Trophoblast cell (in vitro differentiated cells and primary cell): ENCODE results near the gene CISD3.

ENCODE experiments used
- DNase-seq, 2 donors: peaks; one replicate each; pipeline ENCODE4 v3.0.0-alpha.2; 2016
- H2AFZ ChIP-seq: 2 replicates; pipeline ENCODE4 v1.6.1; 2013; ENCODE audit warnings: low read length, moderate library complexity, mild to moderate bottlenecking; ENCODE audit not compliant: insufficient read depth, poor library complexity
- H2AK5ac ChIP-seq: 2 replicates; pipeline ENCODE4 v1.6.1; 2013; ENCODE audit warnings: mild to moderate bottlenecking, low read length
- H2BK120ac ChIP-seq: 2 replicates; pipeline ENCODE4 v1.6.1; 2013; ENCODE audit warnings: low read length, mild to moderate bottlenecking, moderate library complexity; ENCODE audit not compliant: insufficient read depth, poor library complexity
- H2BK12ac ChIP-seq: 2 replicates; pipeline ENCODE4 v1.6.1; 2013; ENCODE audit warnings: mild to moderate bottlenecking, low read length, moderate library complexity
- H2BK5ac ChIP-seq: 2 replicates; pipeline ENCODE4 v1.6.1; 2013; ENCODE audit warnings: low read length, low read depth, moderate library complexity, mild to moderate bottlenecking; ENCODE audit not compliant: poor library complexity
- H3K14ac ChIP-seq: 2 replicates; pipeline ENCODE4 v1.6.1; 2013; ENCODE audit warnings: mild to moderate bottlenecking, low read length
- H3K18ac ChIP-seq: 2 replicates; pipeline ENCODE4 v1.6.1; 2013; ENCODE audit warnings: mild to moderate bottlenecking, low read length
- H3K23ac ChIP-seq: 2 replicates; pipeline ENCODE4 v1.6.1; 2013; ENCODE audit warnings: low read length
- H3K27ac ChIP-seq: 2 replicates; pipeline ENCODE4 v1.5.1; 2013; ENCODE audit warnings: low read depth, mild to moderate bottlenecking, inconsistent platforms, low read length, moderate library complexity
- H3K27me3 ChIP-seq: 2 replicates; pipeline ENCODE4 v1.6.1; 2013; ENCODE audit warnings: inconsistent platforms, mild to moderate bottlenecking, low read length, moderate library complexity; ENCODE audit not compliant: insufficient read depth
- H3K36me3 ChIP-seq, 2 experiments: 1 replicate in 1 of 2; 2 replicates in 1 of 2; pipeline ENCODE4 v1.6.1; 2013; ENCODE audit warnings: low read length in 2 of 2, mild to moderate bottlenecking in 2 of 2, moderate library complexity in 1 of 2; ENCODE audit not compliant: insufficient read depth in 2 of 2, control insufficient read depth in 1 of 2
- H3K4ac ChIP-seq: 2 replicates; pipeline ENCODE4 v1.6.1; 2013; ENCODE audit warnings: low read depth, mild to moderate bottlenecking, low read length, moderate library complexity
- H3K4me1 ChIP-seq, 2 experiments: 1 replicate in 1 of 2; 2 replicates in 1 of 2; pipeline ENCODE4 v1.6.1; 2013; ENCODE audit warnings: low read length in 2 of 2, mild to moderate bottlenecking in 2 of 2, moderate library complexity in 1 of 2; ENCODE audit not compliant: insufficient read depth in 2 of 2, control insufficient read depth in 1 of 2
- H3K4me2 ChIP-seq: 2 replicates; pipeline ENCODE4 v1.6.1; 2013; ENCODE audit warnings: inconsistent platforms, mild to moderate bottlenecking, low read length, moderate library complexity
- H3K4me3 ChIP-seq: 2 replicates; pipeline ENCODE4 v1.5.1; 2013; ENCODE audit warnings: mild to moderate bottlenecking, low read depth, low read length, inconsistent platforms
- H3K79me1 ChIP-seq: one replicate; pipeline ENCODE4 v1.6.1; 2013; ENCODE audit warnings: low read length
- H3K79me2 ChIP-seq: 2 replicates; pipeline ENCODE4 v1.6.1; 2013; ENCODE audit warnings: low read length, mild to moderate bottlenecking; ENCODE audit not compliant: control insufficient read depth, insufficient read depth, poor library complexity
- H3K9ac ChIP-seq: 2 replicates; pipeline ENCODE4 v1.6.1; 2013; ENCODE audit warnings: mild to moderate bottlenecking, low read length
- H3K9me3 ChIP-seq: 2 replicates; pipeline ENCODE4 v1.6.1; 2013; ENCODE audit warnings: low read depth, mild to moderate bottlenecking, control low read depth, inconsistent platforms, low read length; ENCODE audit not compliant: insufficient read depth
- H4K12ac ChIP-seq: 2 replicates; pipeline ENCODE4 v1.6.1; 2013; ENCODE audit warnings: low read depth, mild to moderate bottlenecking, low read length, moderate library complexity
- H4K8ac ChIP-seq: 2 replicates; pipeline ENCODE4 v1.6.1; 2013; ENCODE audit warnings: low read depth, mild to moderate bottlenecking, low read length, moderate library complexity
- H4K91ac ChIP-seq: one replicate; pipeline ENCODE4 v1.6.1; 2013; ENCODE audit warnings: low read depth, mild to moderate bottlenecking, low read length, moderate library complexity
- WGBS: extraction: QIAGEN DNeasy Blood & Tissue Kit; methylation state at CpG from one replicate; pipeline ENCODE4 v1.1.7; 2013; ENCODE audit warnings: missing lambda C conversion rate; ENCODE audit not compliant: insufficient read length, insufficient coverage; ENCODE audit errors: extremely low coverage; 5-methylcytosine and 5-hydroxymethylcytosine counted together

CISD3 gene

DNA sequence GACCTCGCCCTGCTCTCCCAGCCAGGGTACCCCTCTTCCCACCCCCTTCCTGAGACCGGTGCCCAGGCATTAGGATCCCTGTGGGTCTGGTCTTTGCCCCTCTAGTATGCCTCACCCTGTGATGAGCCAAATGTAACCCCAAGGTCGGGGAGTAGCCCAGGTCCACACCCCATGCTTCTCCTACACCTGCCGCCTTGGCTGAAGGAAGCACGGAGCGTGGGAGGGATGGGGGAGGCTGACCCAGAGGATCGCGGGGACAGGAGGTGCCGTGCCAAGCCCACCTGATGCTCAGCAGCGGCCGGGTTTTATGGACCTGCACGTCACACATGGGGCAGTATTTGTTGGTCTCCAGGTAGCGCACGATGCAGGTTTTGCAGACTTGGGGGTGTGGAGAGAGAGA, 9.2 kb downstream of the CISD3 start:
- Histone ChIP-seq H4K8ac (no peak overlapping the region), H3K4me1 (peaks cover 0 to 2% of the 10 kb centered on the region in 2 experiments), H3K27me3 (no peaks in the 10 kb centered on the region), H3K4ac (no peak overlapping the region), H3K18ac (no peak overlapping the region), H2BK120ac (no peak overlapping the region), H3K9me3 (no peaks in the 10 kb centered on the region), H2BK5ac (no peak overlapping the region), H3K79me2 (peaks cover 6% of the 10 kb centered on the region), H2AFZ (no peak overlapping the region), H4K91ac (no peak overlapping the region), H3K79me1 (no peaks in the 10 kb centered on the region), H3K4me2 (no peak overlapping the region), H2BK12ac (no peak overlapping the region), H3K27ac (no peak overlapping the region), H3K4me3 (no peak overlapping the region), H3K23ac (no peak overlapping the region), H3K9ac (no peak overlapping the region), H3K14ac (no peak overlapping the region), H4K12ac (no peak overlapping the region), H3K36me3 (peaks cover 62% of the 10 kb centered on the region in 2 experiments), H2AK5ac (no peak overlapping the region)
- WGBS: no CpG with 5 or more reads among the region's 14 CpGs
- DNase-seq: no peak

DNA sequence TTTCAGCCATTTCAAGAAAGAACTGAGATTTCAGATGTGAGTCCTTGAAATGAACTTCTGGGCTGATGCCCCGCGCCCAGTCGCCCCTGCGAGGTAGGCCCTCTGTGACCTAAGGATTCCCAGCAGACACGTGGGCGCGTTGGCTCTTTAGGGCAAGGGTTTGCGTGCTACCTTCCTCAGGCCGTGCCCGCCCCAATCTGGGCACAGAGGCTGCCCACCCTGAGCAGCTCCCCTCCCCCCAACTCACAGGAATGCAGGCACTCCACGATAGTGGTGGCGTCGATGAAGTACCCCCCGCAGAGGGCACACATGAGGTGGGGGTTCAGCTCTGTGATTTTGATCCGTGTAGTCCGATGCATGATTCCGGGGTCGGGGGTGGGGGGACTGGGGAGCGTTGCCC, 9.9 kb downstream of the CISD3 start:
- H3K4me3 ChIP-seq: no peak overlapping the region
- peaks cover 0 to 2% of the 10 kb centered on the region in 2 experiments for H3K4me1 ChIP-seq
- H4K91ac ChIP-seq: no peak overlapping the region
- H2BK120ac ChIP-seq: no peak overlapping the region
- H3K9me3 ChIP-seq: no peaks in the 10 kb centered on the region
- peaks cover 61 to 63% of the 10 kb centered on the region in 2 experiments for H3K36me3 ChIP-seq
- H4K12ac ChIP-seq: no peak overlapping the region
- no peak overlapping the region for H3K14ac ChIP-seq
- peaks cover 6% of the 10 kb centered on the region for H3K79me2 ChIP-seq
- H3K23ac ChIP-seq: no peak overlapping the region
- H4K8ac ChIP-seq: no peak overlapping the region
- WGBS: no CpG with 5 or more reads among the region's 19 CpGs
- no peaks in the 10 kb centered on the region for H3K79me1 ChIP-seq
- no peak overlapping the region for H3K18ac ChIP-seq
- no peak overlapping the region for H2AFZ ChIP-seq
- H3K4ac ChIP-seq: no peak overlapping the region
- no peak overlapping the region for H3K9ac ChIP-seq
- no peak overlapping the region for H2BK5ac ChIP-seq
- DNase-seq: no peak
- no peak overlapping the region for H2AK5ac ChIP-seq
- no peak overlapping the region for H3K27ac ChIP-seq
- H2BK12ac ChIP-seq: no peak overlapping the region
- no peak overlapping the region for H3K4me2 ChIP-seq
- H3K27me3 ChIP-seq: no peaks in the 10 kb centered on the region

- Histone ChIP-seq H2BK120ac (no peak overlapping the region), H2AFZ (no peak overlapping the region), H3K23ac (no peak overlapping the region), H3K4me3 (no peak overlapping the region), H2BK5ac (no peak overlapping the region), H4K8ac (no peak overlapping the region), H2AK5ac (no peak overlapping the region), H3K18ac (no peak overlapping the region), H3K36me3 (peaks cover 54 to 56% of the 10 kb centered on the region in 2 experiments), H3K4me2 (no peak overlapping the region), H4K12ac (no peak overlapping the region), H3K9me3 (no peaks in the 10 kb centered on the region), H3K4ac (peak overlapping the region; percentile 64), H3K4me1 (peaks cover 0 to 2% of the 10 kb centered on the region in 2 experiments), H2BK12ac (no peak overlapping the region), H3K14ac (no peak overlapping the region), H3K9ac (no peak overlapping the region), H3K79me2 (peaks cover 9% of the 10 kb centered on the region), H3K79me1 (no peaks in the 10 kb centered on the region), H3K27me3 (no peaks in the 10 kb centered on the region), H3K27ac (no peak overlapping the region), H4K91ac (no peak overlapping the region)
- no CpG with 5 or more reads among the region's 4 CpGs for WGBS
- no peak for DNase-seq
Measured at GRCh38 chr17:38740806-38741205, 10.7 kb downstream of the CISD3 start.

GRCh38 chr17:38741461-38741860, 11.3 kb downstream of the CISD3 start:
- Histone ChIP-seq H4K8ac (no peak overlapping the region), H3K79me1 (no peaks in the 10 kb centered on the region), H3K36me3 (peaks cover 49 to 50% of the 10 kb centered on the region in 2 experiments), H3K9me3 (no peaks in the 10 kb centered on the region), H4K12ac (no peak overlapping the region), H2AFZ (no peak overlapping the region), H3K4me2 (no peak overlapping the region), H3K4ac (peak overlapping the region; percentile 25), H3K4me3 (no peak overlapping the region), H3K27ac (no peak overlapping the region), H3K9ac (no peak overlapping the region), H3K14ac (no peak overlapping the region), H2BK5ac (no peak overlapping the region), H3K18ac (no peak overlapping the region), H3K23ac (no peak overlapping the region), H4K91ac (no peak overlapping the region), H2AK5ac (no peak overlapping the region), H3K4me1 (peaks cover 5 to 9% of the 10 kb centered on the region in 2 experiments), H3K79me2 (peaks cover 14% of the 10 kb centered on the region), H3K27me3 (no peaks in the 10 kb centered on the region), H2BK120ac (no peak overlapping the region), H2BK12ac (no peak overlapping the region)
- no peak for DNase-seq
- WGBS: no CpG with 5 or more reads among the region's 5 CpGs
